GM23338 (cell line): Measurements from ENCODE around the gene NFX1. TPM values are rescaled to one million over a fixed set of nuclear protein-coding genes. Genes with fewer than 3 reads are reported as not detected.
"Not testable (repeated sequence)": the region's sequence is repeated elsewhere in the genome, so short reads cannot be mapped to it uniquely, and the experiment has no call there.

Experiments
- ATAC-seq: fragments of 200-7000 bp; cut with Tn5 transposase; 3 replicates; pipeline ENCODE4 v1.9.1; 2020
- DNase-seq: peaks from one replicate; pipeline ENCODE4 v3.0.0-alpha.2; 2015; ENCODE audit warnings: low spot score
- H2AFZ ChIP-seq: fragments of 200-600 bp; sonication (generic); 2 replicates; pipeline ENCODE4 v1.8.0; 2016; ENCODE audit warnings: antibody characterized with exemption, mild to moderate bottlenecking, moderate library complexity
- H3F3A ChIP-seq: fragments of 200-600 bp; sonication (generic); replicated peaks from 2 replicates; pipeline ENCODE4 v1.8.0; 2017; ENCODE audit warnings: antibody characterized with exemption, mixed run types, low read depth
- H3K27ac ChIP-seq: fragments of 200-600 bp; sonication (generic); 2 replicates; pipeline ENCODE4 v1.6.1; 2016; ENCODE audit warnings: low read depth
- H3K27me3 ChIP-seq: fragments of 200-600 bp; sonication (generic); 2 replicates; pipeline ENCODE4 v1.8.0; 2016; ENCODE audit warnings: mild to moderate bottlenecking, mixed run types, moderate library complexity; ENCODE audit not compliant: insufficient read depth
- H3K36me3 ChIP-seq: fragments of 200-600 bp; sonication (generic); 2 replicates; pipeline ENCODE4 v1.8.0; 2016; ENCODE audit warnings: mild to moderate bottlenecking; ENCODE audit not compliant: insufficient read depth
- H3K4me1 ChIP-seq: fragments of 200-600 bp; sonication (generic); 2 replicates; pipeline ENCODE4 v1.8.0; 2016; ENCODE audit warnings: mild to moderate bottlenecking, moderate library complexity; ENCODE audit not compliant: insufficient read depth
- H3K4me2 ChIP-seq: fragments of 200-600 bp; sonication (generic); 2 replicates; pipeline ENCODE4 v1.7.1; 2017; ENCODE audit warnings: mixed run types
- H3K4me3 ChIP-seq: fragments of 200-600 bp; sonication (generic); 2 replicates; pipeline ENCODE4 v1.6.1; 2016; ENCODE audit warnings: mixed run types
- H3K79me2 ChIP-seq: fragments of 200-600 bp; sonication (generic); replicated peaks from 2 replicates; pipeline ENCODE4 v1.8.0; 2017; ENCODE audit warnings: mild to moderate bottlenecking; ENCODE audit not compliant: insufficient read depth
- H3K9me2 ChIP-seq: fragments of 200-600 bp; sonication (generic); 2 replicates; pipeline ENCODE4 v1.8.0; 2017; ENCODE audit not compliant: insufficient read depth
- H4K20me1 ChIP-seq: fragments of 200-600 bp; sonication (generic); replicated peaks from 2 replicates; pipeline ENCODE4 v1.8.0; 2017; ENCODE audit warnings: mild to moderate bottlenecking; ENCODE audit not compliant: insufficient read depth
- H3K27ac Mint-ChIP-seq: 2 replicates; pipeline ENCODE4 v1.8.0; 2020; ENCODE audit warnings: inconsistent platforms, mild to moderate bottlenecking, moderate library complexity, mixed read lengths
- H3K27me3 Mint-ChIP-seq: 3 replicates; pipeline ENCODE4 v1.8.0; 2022; ENCODE audit warnings: low read depth, mild to moderate bottlenecking, moderate library complexity, mixed read lengths, inconsistent platforms; ENCODE audit not compliant: insufficient read depth, poor library complexity
- H3K36me3 Mint-ChIP-seq: 3 replicates; pipeline ENCODE4 v1.8.0; 2021; ENCODE audit warnings: low read depth, mild to moderate bottlenecking, inconsistent platforms, moderate library complexity, mixed read lengths
- H3K4me1 Mint-ChIP-seq: 3 replicates; pipeline ENCODE4 v1.8.0; 2020; ENCODE audit warnings: mild to moderate bottlenecking, inconsistent platforms, mixed read lengths
- H3K4me3 Mint-ChIP-seq: 3 replicates; pipeline ENCODE4 v1.8.0; 2021; ENCODE audit warnings: moderate library complexity, mild to moderate bottlenecking, inconsistent platforms, mixed read lengths
- H3K9me3 Mint-ChIP-seq: 3 replicates; pipeline ENCODE4 v1.8.0; 2020; ENCODE audit warnings: moderate library complexity, mild to moderate bottlenecking, inconsistent platforms, mixed read lengths
- CREB1 ChIP-seq: fragments of 250-450 bp; sonication (Bioruptor Pico); IDR thresholded peaks from 2 replicates; pipeline ENCODE4 v1.5.0; 2020; ENCODE audit warnings: low read depth, mild to moderate bottlenecking, moderate library complexity
- EZH2 ChIP-seq: fragments of 200-600 bp; sonication (generic); IDR thresholded peaks from one replicate; pipeline ENCODE4 v1.8.0; 2017; ENCODE audit warnings: antibody characterized with exemption, mild to moderate bottlenecking, low read depth; ENCODE audit not compliant: unreplicated experiment
- JUNB ChIP-seq: IDR thresholded peaks from one replicate; pipeline ENCODE4 v1.6.1; 2016; ENCODE audit warnings: antibody characterized with exemption; ENCODE audit not compliant: unreplicated experiment
- STAT1 ChIP-seq: IDR thresholded peaks from one replicate; pipeline ENCODE4 v1.6.1; 2016; ENCODE audit warnings: antibody characterized with exemption; ENCODE audit not compliant: unreplicated experiment
- polyA plus RNA-seq: library from polyadenylated mRNA; unstranded; fragments of >200 nt; fragmentation: Nextera tagmentation; extraction: Ambion mirVana; gene quantifications from 2 replicates; pipeline ENCODE4 v1.2.1, GENCODE V29; 2016
- total RNA-seq: library from RNA; depleted of rRNA; stranded (reverse); fragments of >200 nt; shearing (Covaris generic); gene quantifications from 2 replicates; pipeline ENCODE4 v1.2.3, GENCODE V29; 2014
- TF ChIP-seq, protein P1 (sequence below): IDR thresholded peaks from one replicate; pipeline ENCODE4 v1.6.1; 2018; ENCODE audit warnings: antibody characterized with exemption; ENCODE audit not compliant: unreplicated experiment
- TF ChIP-seq, protein P2 (sequence below): fragments of 250-450 bp; sonication (Bioruptor Pico); IDR thresholded peaks from 2 replicates; pipeline ENCODE4 v1.5.0; 2020; ENCODE audit warnings: mild to moderate bottlenecking, moderate library complexity

NFX1 gene
- total and polyA plus RNA-seq, 2 experiments from 2014 or later: 13.9 to 26.1 TPM

GRCh38 chr9:33332011-33332410 is 41.7 kb downstream of the NFX1 start:
- H2AFZ ChIP-seq: no peak overlapping the region
- Mint-ChIP-seq H3K9me3 (0 out of 3 replicates have a peak, but pooled peaks cover under 1% of the 10 kb centered on the region), H3K4me1 (no peaks in the 10 kb centered on the region), H3K27ac (no peak overlapping the region), H3K4me3 (no peak overlapping the region), H3K27me3 (peaks cover 3% of the 10 kb centered on the region), H3K36me3 (peaks cover 72% of the 10 kb centered on the region)
- no peak overlapping the region for H3K4me2 ChIP-seq
- no peaks in the 10 kb centered on the region for H4K20me1 ChIP-seq
- no peak overlapping the region for H3K27ac ChIP-seq
- ATAC-seq (no peak), DNase-seq (no peak)
- peaks cover 11% of the 10 kb centered on the region; the same call in 1 of the 2 replicates for H3K36me3 ChIP-seq
- no peaks in the 10 kb centered on the region for H3K79me2 ChIP-seq
- no peaks in the 10 kb centered on the region for H3F3A ChIP-seq
- H3K4me1 ChIP-seq: no peaks in the 10 kb centered on the region
- no peaks in the 10 kb centered on the region for H3K9me2 ChIP-seq
- TF ChIP-seq STAT1 (no peak), JUNB (no peak), CREB1 (CRISPR knock-in tag) (no peak), EZH2 (no peak)
- TF ChIP-seq, protein P1, sequence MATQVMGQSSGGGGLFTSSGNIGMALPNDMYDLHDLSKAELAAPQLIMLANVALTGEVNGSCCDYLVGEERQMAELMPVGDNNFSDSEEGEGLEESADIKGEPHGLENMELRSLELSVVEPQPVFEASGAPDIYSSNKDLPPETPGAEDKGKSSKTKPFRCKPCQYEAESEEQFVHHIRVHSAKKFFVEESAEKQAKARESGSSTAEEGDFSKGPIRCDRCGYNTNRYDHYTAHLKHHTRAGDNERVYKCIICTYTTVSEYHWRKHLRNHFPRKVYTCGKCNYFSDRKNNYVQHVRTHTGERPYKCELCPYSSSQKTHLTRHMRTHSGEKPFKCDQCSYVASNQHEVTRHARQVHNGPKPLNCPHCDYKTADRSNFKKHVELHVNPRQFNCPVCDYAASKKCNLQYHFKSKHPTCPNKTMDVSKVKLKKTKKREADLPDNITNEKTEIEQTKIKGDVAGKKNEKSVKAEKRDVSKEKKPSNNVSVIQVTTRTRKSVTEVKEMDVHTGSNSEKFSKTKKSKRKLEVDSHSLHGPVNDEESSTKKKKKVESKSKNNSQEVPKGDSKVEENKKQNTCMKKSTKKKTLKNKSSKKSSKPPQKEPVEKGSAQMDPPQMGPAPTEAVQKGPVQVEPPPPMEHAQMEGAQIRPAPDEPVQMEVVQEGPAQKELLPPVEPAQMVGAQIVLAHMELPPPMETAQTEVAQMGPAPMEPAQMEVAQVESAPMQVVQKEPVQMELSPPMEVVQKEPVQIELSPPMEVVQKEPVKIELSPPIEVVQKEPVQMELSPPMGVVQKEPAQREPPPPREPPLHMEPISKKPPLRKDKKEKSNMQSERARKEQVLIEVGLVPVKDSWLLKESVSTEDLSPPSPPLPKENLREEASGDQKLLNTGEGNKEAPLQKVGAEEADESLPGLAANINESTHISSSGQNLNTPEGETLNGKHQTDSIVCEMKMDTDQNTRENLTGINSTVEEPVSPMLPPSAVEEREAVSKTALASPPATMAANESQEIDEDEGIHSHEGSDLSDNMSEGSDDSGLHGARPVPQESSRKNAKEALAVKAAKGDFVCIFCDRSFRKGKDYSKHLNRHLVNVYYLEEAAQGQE: no peak
- TF ChIP-seq, protein P2, sequence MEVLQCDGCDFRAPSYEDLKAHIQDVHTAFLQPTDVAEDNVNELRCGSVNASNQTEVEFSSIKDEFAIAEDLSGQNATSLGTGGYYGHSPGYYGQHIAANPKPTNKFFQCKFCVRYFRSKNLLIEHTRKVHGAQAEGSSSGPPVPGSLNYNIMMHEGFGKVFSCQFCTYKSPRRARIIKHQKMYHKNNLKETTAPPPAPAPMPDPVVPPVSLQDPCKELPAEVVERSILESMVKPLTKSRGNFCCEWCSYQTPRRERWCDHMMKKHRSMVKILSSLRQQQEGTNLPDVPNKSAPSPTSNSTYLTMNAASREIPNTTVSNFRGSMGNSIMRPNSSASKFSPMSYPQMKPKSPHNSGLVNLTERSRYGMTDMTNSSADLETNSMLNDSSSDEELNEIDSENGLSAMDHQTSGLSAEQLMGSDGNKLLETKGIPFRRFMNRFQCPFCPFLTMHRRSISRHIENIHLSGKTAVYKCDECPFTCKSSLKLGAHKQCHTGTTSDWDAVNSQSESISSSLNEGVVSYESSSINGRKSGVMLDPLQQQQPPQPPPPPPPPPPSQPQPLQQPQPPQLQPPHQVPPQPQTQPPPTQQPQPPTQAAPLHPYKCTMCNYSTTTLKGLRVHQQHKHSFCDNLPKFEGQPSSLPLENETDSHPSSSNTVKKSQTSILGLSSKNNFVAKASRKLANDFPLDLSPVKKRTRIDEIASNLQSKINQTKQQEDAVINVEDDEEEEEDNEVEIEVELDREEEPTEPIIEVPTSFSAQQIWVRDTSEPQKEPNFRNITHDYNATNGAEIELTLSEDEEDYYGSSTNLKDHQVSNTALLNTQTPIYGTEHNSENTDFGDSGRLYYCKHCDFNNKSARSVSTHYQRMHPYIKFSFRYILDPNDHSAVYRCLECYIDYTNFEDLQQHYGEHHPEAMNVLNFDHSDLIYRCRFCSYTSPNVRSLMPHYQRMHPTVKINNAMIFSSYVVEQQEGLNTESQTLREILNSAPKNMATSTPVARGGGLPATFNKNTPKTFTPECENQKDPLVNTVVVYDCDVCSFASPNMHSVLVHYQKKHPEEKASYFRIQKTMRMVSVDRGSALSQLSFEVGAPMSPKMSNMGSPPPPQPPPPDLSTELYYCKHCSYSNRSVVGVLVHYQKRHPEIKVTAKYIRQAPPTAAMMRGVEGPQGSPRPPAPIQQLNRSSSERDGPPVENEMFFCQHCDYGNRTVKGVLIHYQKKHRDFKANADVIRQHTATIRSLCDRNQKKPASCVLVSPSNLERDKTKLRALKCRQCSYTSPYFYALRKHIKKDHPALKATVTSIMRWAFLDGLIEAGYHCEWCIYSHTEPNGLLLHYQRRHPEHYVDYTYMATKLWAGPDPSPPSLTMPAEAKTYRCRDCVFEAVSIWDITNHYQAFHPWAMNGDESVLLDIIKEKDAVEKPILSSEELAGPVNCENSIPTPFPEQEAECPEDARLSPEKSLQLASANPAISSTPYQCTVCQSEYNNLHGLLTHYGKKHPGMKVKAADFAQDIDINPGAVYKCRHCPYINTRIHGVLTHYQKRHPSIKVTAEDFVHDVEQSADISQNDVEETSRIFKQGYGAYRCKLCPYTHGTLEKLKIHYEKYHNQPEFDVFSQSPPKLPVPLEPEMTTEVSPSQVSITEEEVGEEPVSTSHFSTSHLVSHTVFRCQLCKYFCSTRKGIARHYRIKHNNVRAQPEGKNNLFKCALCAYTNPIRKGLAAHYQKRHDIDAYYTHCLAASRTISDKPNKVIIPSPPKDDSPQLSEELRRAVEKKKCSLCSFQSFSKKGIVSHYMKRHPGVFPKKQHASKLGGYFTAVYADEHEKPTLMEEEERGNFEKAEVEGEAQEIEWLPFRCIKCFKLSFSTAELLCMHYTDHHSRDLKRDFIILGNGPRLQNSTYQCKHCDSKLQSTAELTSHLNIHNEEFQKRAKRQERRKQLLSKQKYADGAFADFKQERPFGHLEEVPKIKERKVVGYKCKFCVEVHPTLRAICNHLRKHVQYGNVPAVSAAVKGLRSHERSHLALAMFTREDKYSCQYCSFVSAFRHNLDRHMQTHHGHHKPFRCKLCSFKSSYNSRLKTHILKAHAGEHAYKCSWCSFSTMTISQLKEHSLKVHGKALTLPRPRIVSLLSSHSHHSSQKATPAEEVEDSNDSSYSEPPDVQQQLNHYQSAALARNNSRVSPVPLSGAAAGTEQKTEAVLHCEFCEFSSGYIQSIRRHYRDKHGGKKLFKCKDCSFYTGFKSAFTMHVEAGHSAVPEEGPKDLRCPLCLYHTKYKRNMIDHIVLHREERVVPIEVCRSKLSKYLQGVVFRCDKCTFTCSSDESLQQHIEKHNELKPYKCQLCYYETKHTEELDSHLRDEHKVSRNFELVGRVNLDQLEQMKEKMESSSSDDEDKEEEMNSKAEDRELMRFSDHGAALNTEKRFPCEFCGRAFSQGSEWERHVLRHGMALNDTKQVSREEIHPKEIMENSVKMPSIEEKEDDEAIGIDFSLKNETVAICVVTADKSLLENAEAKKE (CRISPR knock-in tag): no peak
- H3K27me3 ChIP-seq: no peaks in the 10 kb centered on the region
- no peak overlapping the region for H3K4me3 ChIP-seq

DNA sequence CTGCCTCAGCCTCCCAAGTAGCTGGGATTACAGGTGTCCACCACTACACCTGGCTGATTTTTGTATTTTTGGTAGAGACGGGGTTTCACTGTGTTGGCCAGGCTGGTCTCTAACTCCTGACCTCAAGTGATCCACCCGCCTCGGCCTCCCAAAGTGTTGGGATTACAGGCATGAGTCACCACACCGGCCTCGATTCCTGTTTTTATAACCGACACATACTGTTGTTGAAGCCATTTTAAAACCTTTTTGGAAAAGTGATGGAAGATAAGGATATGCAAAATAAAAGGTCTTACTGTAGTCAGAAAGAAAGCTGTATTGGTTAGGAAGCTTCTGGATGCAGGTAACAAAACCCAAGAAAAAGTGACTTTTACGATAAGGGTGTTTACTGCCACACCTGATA is 42.6 kb downstream of the NFX1 start:
- not testable (repeated sequence) for H3K4me3 Mint-ChIP-seq, H4K20me1 ChIP-seq, H3K79me2 ChIP-seq, H3K4me2 ChIP-seq, H3K4me3 ChIP-seq, H3F3A ChIP-seq, H3K9me2 ChIP-seq, H3K27me3 Mint-ChIP-seq, H3K4me1 ChIP-seq, H3K27ac ChIP-seq, H2AFZ ChIP-seq, DNase-seq, ATAC-seq, H3K4me1 Mint-ChIP-seq, H3K27me3 ChIP-seq, H3K9me3 Mint-ChIP-seq, H3K27ac Mint-ChIP-seq
- H3K36me3 Mint-ChIP-seq: peaks cover 81% of the 10 kb centered on the region
- H3K36me3 ChIP-seq: peaks cover 19% of the 10 kb centered on the region
